Measurements from ENCODE around the gene CHL1. TPM values are rescaled to one million over a fixed set of nuclear protein-coding genes. Genes with fewer than 3 reads are reported as not detected.

The CHL1 gene
- total and polyA plus RNA-seq, 12 donors: 0.55 to 28.8 (median 2.2) TPM

- intact Hi-C loops (cut with DNase I): no loop called here
- DNase-seq (no peak), ATAC-seq (no peak)
- no peaks in the 10 kb centered on the region for H3K36me3 ChIP-seq
- no peak overlapping the region for H3K4me3 ChIP-seq
- 79 to 89% methylated on average over 6 of the region's 6 CpGs for WGBS, 2 donors
- H3K9me3 ChIP-seq: peaks cover 0 to 2% (median 0%) of the 10 kb centered on the region in 11 donors
- no peaks in the 10 kb centered on the region for H3K4me1 ChIP-seq
- H3K27ac ChIP-seq: no peak overlapping the region
- H3K27me3 ChIP-seq: no peaks in the 10 kb centered on the region
- TF ChIP-seq, protein P1, sequence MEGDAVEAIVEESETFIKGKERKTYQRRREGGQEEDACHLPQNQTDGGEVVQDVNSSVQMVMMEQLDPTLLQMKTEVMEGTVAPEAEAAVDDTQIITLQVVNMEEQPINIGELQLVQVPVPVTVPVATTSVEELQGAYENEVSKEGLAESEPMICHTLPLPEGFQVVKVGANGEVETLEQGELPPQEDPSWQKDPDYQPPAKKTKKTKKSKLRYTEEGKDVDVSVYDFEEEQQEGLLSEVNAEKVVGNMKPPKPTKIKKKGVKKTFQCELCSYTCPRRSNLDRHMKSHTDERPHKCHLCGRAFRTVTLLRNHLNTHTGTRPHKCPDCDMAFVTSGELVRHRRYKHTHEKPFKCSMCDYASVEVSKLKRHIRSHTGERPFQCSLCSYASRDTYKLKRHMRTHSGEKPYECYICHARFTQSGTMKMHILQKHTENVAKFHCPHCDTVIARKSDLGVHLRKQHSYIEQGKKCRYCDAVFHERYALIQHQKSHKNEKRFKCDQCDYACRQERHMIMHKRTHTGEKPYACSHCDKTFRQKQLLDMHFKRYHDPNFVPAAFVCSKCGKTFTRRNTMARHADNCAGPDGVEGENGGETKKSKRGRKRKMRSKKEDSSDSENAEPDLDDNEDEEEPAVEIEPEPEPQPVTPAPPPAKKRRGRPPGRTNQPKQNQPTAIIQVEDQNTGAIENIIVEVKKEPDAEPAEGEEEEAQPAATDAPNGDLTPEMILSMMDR (IDR thresholded peaks at IDR 0.05): no peak
Measured at GRCh38 chr3:399647-400046, 203.1 kb downstream of the CHL1 start.

DNA sequence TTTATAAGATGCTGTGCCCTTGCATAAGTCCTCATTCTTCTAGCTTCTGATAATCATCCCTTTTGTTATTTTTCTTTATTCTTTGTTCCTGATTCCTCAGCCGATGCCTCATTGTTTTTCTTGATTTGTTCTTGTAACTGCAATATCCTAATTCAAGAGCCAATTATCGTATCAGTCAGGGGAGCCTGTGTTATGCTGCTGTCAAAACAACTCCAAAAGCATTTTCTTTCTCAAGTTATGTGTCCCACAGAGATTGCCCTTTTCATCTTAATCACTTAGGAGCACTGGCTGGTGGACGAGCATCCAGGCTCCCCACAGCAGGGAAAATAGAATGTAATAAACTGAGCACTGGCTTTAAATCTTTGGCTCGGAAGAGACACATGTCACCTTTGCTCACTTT is 207.3 kb downstream of the CHL1 start:
- intact Hi-C loops (cut with DNase I): no loop called here
- 63 to 76% methylated on average over 4 of the region's 4 CpGs for WGBS, 2 donors
- Histone ChIP-seq H3K9me3 (peaks cover 0 to 2% (median 0%) of the 10 kb centered on the region in 11 donors), H3K4me1 (no peaks in the 10 kb centered on the region), H3K4me3 (no peak overlapping the region), H3K36me3 (no peaks in the 10 kb centered on the region), H3K27ac (no peak overlapping the region), H3K27me3 (no peaks in the 10 kb centered on the region)
- TF ChIP-seq, protein P1 (IDR thresholded peaks at IDR 0.05): no peak
- ATAC-seq (no peak), DNase-seq (no peak)

DNA sequence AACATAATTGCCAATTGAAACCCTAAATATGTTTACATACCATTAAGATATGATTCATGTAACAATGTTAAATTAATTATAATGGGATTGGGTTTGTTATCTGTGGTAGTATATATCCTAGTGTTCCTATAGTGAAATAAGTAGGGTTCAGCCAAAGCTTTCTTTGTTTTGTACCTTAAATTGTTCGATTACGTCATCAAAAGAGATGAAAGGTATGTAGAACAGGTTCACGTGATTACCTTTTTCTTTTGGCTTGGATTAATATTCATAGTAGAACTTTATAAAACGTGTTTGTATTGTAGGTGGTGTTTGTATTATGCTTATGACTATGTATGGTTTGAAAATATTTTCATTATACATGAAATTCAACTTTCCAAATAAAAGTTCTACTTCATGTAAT is 212.4 kb downstream of the CHL1 start:
- intact Hi-C loops (cut with DNase I): no loop called here
- no peak for ATAC-seq

GRCh38 chr3:411226-411625 is 214.7 kb downstream of the CHL1 start:
- Histone ChIP-seq H3K36me3 (no peaks in the 10 kb centered on the region), H3K27ac (no peak overlapping the region), H3K4me3 (no peak overlapping the region), H3K9me3 (no peaks in the 10 kb centered on the region), H3K4me1 (no peaks in the 10 kb centered on the region), H3K27me3 (no peaks in the 10 kb centered on the region)
- TF ChIP-seq, protein P1 (IDR thresholded peaks at IDR 0.05): no peak
- DNase-seq: no peak
- intact Hi-C loops (cut with DNase I): no loop called here
- WGBS, 2 donors: 23 to 39% methylated on average over 2 of the region's 2 CpGs
- ATAC-seq: no peak

More for the DNA sequence above, 212.4 kb downstream of the CHL1 start:
- no peaks in the 10 kb centered on the region for H3K36me3 ChIP-seq
- no peaks in the 10 kb centered on the region for H3K9me3 ChIP-seq
- no peak overlapping the region for H3K27ac ChIP-seq
- H3K4me3 ChIP-seq: no peak overlapping the region
- H3K4me1 ChIP-seq: no peaks in the 10 kb centered on the region
- TF ChIP-seq, protein P1 (IDR thresholded peaks at IDR 0.05): no peak
- DNase-seq: no peak
- WGBS, 2 donors: 68 to 69% methylated on average over 4 of the region's 4 CpGs
- H3K27me3 ChIP-seq: no peaks in the 10 kb centered on the region

DNA sequence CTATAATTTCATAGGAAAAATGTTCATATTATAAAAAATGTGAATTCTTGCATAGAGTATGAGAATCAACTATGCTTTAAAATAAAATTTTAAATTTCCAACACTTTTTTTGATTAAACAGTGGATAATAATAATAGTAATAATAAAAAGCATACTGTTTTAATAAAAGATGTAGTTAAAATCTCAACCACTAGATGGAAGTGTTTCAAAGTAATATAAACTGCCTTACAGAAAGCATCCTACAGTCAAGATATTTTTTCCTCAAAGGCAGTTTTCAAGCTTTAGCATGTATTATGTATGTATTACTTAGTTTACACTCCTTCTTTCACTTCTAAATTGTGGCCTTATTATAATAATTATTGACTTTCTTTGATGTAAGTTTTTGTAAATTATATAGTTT is 217.5 kb downstream of the CHL1 start:
- intact Hi-C loops (cut with DNase I): no loop called here
- Histone ChIP-seq H3K36me3 (no peaks in the 10 kb centered on the region), H3K4me1 (no peaks in the 10 kb centered on the region), H3K27me3 (no peaks in the 10 kb centered on the region), H3K27ac (no peak overlapping the region), H3K9me3 (no peaks in the 10 kb centered on the region), H3K4me3 (no peak overlapping the region)
- DNase-seq (no peak), ATAC-seq (no peak)
- TF ChIP-seq, protein P1 (IDR thresholded peaks at IDR 0.05): peak in 7 of 9 donors; percentile 26 to 52 (median 41)
